Skin of body (tissue), 3 donors: ENCODE measurements around the gene ZNF83. TPM values are rescaled to one million over a fixed set of nuclear protein-coding genes. Genes with fewer than 3 reads are reported as not detected.
"Not testable (repeated sequence)": the region's sequence is repeated elsewhere in the genome, so short reads cannot be mapped to it uniquely, and the experiment has no call there.

Experiments
- DNase-seq: peaks from one replicate; lab custom pipeline; 2025; lab: John Stamatoyannopoulos, UW
- small RNA-seq: library from RNA; depleted of rRNA; stranded (forward); fragments of <200 nt; gene quantifications from one replicate; pipeline ENCODE3, GENCODE V24; 2014; ENCODE audit warnings: low replicate concordance
- total RNA-seq: library from RNA; depleted of rRNA; stranded (reverse); fragments of >200 nt; gene quantifications from one replicate; pipeline ENCODE4 v1.2.3, GENCODE V29; 2014

The ZNF83 gene
- total RNA-seq, 1 donor from 2014 or later: 78.2 TPM

GRCh38 chr19:52570000-52570861 lies 67.9 kb downstream of the ZNF83 start, which contains the start of gene ZNF701:
Gene ZNF701, plus strand, starts transcription at chr19:52570287. Its CDS starts 3,861 bp downstream, at chr19:52574148.
- DNase-seq: peak; percentile 91

GRCh38 chr19:52569638-52569999 lies 68.5 kb downstream of the ZNF83 start:
- not testable (repeated sequence) for DNase-seq

- no peak for DNase-seq
Measured at GRCh38 chr19:52567921-52568320, 70.2 kb downstream of the ZNF83 start.

- no peak for DNase-seq
Measured at GRCh38 chr19:52566588-52566987, 71.6 kb downstream of the ZNF83 start.

GRCh38 chr19:52566121-52566520 lies 72.0 kb downstream of the ZNF83 start:
- DNase-seq: no peak

Small RNA genes lying within 50 kb of the gene (small RNA-seq; reads per million reads assigned to genes)
- not detected for gene RPL39P34

Other genes with a start within 250 kb of the ZNF83 start
- 18.2 TPM for gene ZNF528, start 240.5 kb downstream of the ZNF83 start, total RNA-seq
- gene ZNF534, start 209.2 kb downstream of the ZNF83 start, total RNA-seq: 0.20 TPM
- gene ZNF578, start 184.8 kb downstream of the ZNF83 start, total RNA-seq: 3.4 TPM
- 22.1 TPM for gene ZNF808, start 110.7 kb downstream of the ZNF83 start, total RNA-seq
- gene ZNF701, start 68.1 kb downstream of the ZNF83 start, total RNA-seq: 17.5 TPM
- gene ZNF611, start 96.7 kb upstream of the ZNF83 start, total RNA-seq: 12.1 TPM
- 3.6 TPM for gene ZNF600, start 148.4 kb upstream of the ZNF83 start, total RNA-seq
- 13.5 TPM for gene ZNF28, start 183.3 kb upstream of the ZNF83 start, total RNA-seq
- 25.3 TPM for gene ZNF468, start 219.3 kb upstream of the ZNF83 start, total RNA-seq